Psoas muscle (tissue), 8 donors: ENCODE measurements around the gene ZFTA. TPM values are rescaled to one million over a fixed set of nuclear protein-coding genes. Genes with fewer than 3 reads are reported as not detected.

ENCODE experiments used
- ATAC-seq, 4 donors: fragments of 200-7000 bp; cut with Tn5 transposase; one replicate each; pipeline ENCODE4 v1.9.1; 2020; ENCODE audit warnings: moderate library complexity in 3 of 4, mild to moderate bottlenecking in 2 of 4
- DNase-seq, 2 donors: peaks; one replicate each; pipeline ENCODE4 v3.0.0-alpha.2; 2020
- H3K27ac ChIP-seq: fragments of 200-600 bp; one replicate; pipeline ENCODE4 v1.8.0; 2022
- H3K27me3 ChIP-seq, 3 donors: fragments of 200-600 bp in 1 of 3; one replicate each; pipeline versions ENCODE4 v1.6.1 to v1.8.0; 2013 to 2022; ENCODE audit warnings: low read length in 2 of 3, mild to moderate bottlenecking in 2 of 3, moderate library complexity in 1 of 3; ENCODE audit not compliant: insufficient read depth in 3 of 3
- H3K36me3 ChIP-seq, 2 donors: fragments of 200-600 bp in 1 of 2; one replicate each; pipeline versions ENCODE4 v1.6.1 to v1.8.0; 2013 to 2022; ENCODE audit warnings: low read depth in 1 of 2, mild to moderate bottlenecking in 1 of 2, moderate library complexity in 1 of 2; ENCODE audit not compliant: insufficient read depth in 1 of 2
- H3K4me1 ChIP-seq: fragments of 200-600 bp; one replicate; pipeline ENCODE4 v1.8.0; 2022
- H3K4me3 ChIP-seq: fragments of 200-600 bp; one replicate; pipeline ENCODE4 v1.8.0; 2022; ENCODE audit warnings: mild to moderate bottlenecking
- H3K9me3 ChIP-seq: fragments of 200-600 bp; one replicate; pipeline ENCODE4 v1.8.0; 2022
- WGBS, 3 donors: extraction: QIAGEN DNeasy Blood & Tissue Kit; methylation state at CpG; one replicate each; pipeline versions ENCODE4 v1.1.6 to v1.1.7; 2013; 5-methylcytosine and 5-hydroxymethylcytosine counted together
- intact Hi-C, 2 donors: fragments of 100-400 bp; cut with DNase I; formaldehyde crosslinking; loops; one replicate each; pipeline versions ENCODE4 v1.11.0 to v1.14.2; 2022
- polyA plus RNA-seq, 3 donors: library from polyadenylated mRNA; stranded (reverse); fragments of 200-250 nt; gene quantifications; one replicate each; pipeline ENCODE4 v1.2.3, GENCODE V29; 2013
- total RNA-seq, 4 donors: library from RNA; stranded (reverse); fragmentation: NEBNext Ultra II Directional in 2 of 4; extraction: Animal tissue kit (Norgen Biotek cat#: 25700) in 2 of 4; gene quantifications; one replicate each; pipeline versions ENCODE4 v1.2.1 to v1.2.4, GENCODE V29; 2021 to 2023
- TF ChIP-seq, protein P1 (sequence below): fragments of 200-600 bp; IDR thresholded peaks from one replicate; pipeline ENCODE4 v1.8.0; 2022; ENCODE audit warnings: antibody characterized with exemption
- donor health status: healthy with polysubstance abuse.
- donor health status: DM: no; HTN: no; CAD: no; lungs with moderate emphysema.
- donor health status: Bipolar disorder and iron deficiency.
- donor health status: healthy.
- donor health status: DM: yes; HTN: yes; CAD: no.
- donor health status: DM: no; HTN: no; CAD: no.
- donor health status: DM: no; HTN: no; CAD: no.
- donor health status: DM: yes; HTN: yes; CAD: no.

ZFTA gene
- total and polyA plus RNA-seq, 7 donors = 2.1 to 14.7 (median 7.5) TPM

DNA sequence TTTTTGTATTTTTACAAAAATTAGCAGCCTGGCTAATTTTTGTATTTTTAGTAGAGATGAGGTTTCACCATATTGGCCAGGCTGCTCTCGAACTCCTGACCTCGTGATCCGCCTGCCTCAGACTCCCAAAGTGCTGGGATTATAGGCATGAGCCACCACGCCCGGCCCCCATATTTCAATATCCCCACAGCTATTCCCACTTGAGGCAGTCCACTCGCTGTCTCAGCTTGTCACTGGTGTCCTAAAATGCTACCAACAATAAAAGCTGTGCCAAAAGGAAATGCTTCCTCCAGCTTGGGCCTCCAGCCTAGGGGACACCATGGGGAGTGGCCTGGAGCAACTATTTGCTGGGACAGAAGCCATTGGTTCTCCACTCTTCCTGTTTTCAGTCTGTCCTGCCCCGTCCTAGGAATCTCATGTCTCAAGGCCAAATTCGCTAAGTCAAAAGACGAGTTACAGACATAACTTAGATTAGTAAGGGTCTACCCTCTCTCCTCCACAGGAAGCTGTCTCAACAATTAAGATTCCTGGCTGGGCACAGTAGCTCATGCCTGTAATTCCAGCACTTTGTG is 37.4 kb upstream of the ZFTA start:
- intact Hi-C loops = no loop called here
- TF ChIP-seq, protein P1, sequence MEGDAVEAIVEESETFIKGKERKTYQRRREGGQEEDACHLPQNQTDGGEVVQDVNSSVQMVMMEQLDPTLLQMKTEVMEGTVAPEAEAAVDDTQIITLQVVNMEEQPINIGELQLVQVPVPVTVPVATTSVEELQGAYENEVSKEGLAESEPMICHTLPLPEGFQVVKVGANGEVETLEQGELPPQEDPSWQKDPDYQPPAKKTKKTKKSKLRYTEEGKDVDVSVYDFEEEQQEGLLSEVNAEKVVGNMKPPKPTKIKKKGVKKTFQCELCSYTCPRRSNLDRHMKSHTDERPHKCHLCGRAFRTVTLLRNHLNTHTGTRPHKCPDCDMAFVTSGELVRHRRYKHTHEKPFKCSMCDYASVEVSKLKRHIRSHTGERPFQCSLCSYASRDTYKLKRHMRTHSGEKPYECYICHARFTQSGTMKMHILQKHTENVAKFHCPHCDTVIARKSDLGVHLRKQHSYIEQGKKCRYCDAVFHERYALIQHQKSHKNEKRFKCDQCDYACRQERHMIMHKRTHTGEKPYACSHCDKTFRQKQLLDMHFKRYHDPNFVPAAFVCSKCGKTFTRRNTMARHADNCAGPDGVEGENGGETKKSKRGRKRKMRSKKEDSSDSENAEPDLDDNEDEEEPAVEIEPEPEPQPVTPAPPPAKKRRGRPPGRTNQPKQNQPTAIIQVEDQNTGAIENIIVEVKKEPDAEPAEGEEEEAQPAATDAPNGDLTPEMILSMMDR = no peak
- H3K27me3 ChIP-seq = no peaks in the 10 kb centered on the region
- H3K9me3 ChIP-seq = no peaks in the 10 kb centered on the region
- peaks cover 3% of the 10 kb centered on the region for H3K4me1 ChIP-seq
- DNase-seq (no peak), ATAC-seq (peak in 1 of 4 donors; percentile 53)
- no peak overlapping the region for H3K27ac ChIP-seq
- no peaks in the 10 kb centered on the region for H3K36me3 ChIP-seq
- WGBS, 3 donors = 58 to 66% (median 63%) methylated on average over 9 of the region's 9 CpGs
- H3K4me3 ChIP-seq = no peak overlapping the region

DNA sequence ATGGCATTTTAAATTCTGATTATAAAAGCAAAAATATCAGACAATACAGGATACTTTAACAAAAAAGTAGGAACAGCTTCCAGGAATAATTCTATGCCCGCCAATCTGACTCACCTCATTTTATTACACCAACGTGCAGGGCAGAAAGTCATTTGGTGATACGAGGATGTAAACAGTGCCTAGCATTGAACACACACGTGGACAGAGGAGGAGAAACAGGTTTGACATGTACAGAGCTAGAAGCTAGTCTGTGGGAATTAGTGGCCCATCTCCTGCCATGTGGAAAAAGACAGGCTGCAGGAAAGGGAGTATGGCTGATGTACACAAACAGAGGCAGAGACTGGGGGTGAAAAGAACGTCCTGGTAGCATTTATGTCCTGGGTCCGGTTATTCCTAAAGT is 35.7 kb upstream of the ZFTA start:
- DNase-seq (no peak), ATAC-seq (no peak)
- Histone ChIP-seq H3K9me3 (no peaks in the 10 kb centered on the region), H3K27me3 (no peaks in the 10 kb centered on the region), H3K4me1 (peaks cover 3% of the 10 kb centered on the region), H3K4me3 (no peak overlapping the region), H3K27ac (no peak overlapping the region), H3K36me3 (no peaks in the 10 kb centered on the region)
- intact Hi-C loops = no loop called here
- 78 to 83% (median 81%) methylated on average over 6 of the region's 6 CpGs for WGBS, 3 donors
- TF ChIP-seq, protein P1 = no peak

DNA sequence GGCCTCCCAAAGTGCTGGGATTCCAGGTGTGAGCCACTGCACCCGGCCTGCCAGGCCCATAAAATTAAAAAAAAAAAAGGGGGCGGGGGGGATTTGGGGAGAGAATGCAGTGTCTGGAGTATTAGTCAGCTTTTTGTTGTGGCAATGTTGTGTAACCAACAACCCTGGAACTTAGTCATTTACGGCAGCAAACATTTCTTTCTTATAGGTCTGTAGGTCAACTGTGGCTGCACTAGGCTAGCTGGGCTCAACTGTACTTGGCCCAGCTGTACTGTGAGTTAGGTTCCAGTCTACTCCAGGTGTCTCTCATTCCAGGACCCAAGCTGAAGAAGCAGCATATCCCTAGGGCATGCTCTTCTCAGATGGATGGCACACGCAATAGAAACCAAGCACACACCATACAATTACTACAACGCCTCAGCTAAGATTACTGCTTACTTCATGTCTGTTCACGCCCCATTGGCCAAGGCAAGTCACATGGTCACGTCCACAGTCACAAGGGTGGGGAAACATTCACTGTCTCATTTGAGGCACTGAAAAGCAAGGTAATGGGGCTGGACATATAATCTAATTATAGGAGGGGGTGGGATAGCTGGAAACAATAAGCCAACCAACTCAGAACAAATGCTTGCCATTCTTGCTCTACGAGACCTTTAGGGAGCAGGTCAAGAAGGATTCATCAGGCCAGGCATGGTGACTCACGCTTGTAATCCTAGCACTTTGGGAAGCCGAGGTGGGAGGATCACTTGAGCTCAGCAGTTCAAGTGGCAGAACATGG is 34.3 kb upstream of the ZFTA start:
- no peaks in the 10 kb centered on the region for H3K9me3 ChIP-seq
- ATAC-seq (peak; percentile 61 to 84 (median 74)), DNase-seq (no peak)
- H3K36me3 ChIP-seq = no peaks in the 10 kb centered on the region
- WGBS, 3 donors = 74 to 82% (median 80%) methylated on average over 10 of the region's 10 CpGs
- H3K4me1 ChIP-seq = peaks cover 3% of the 10 kb centered on the region
- H3K27me3 ChIP-seq = no peaks in the 10 kb centered on the region
- no peak overlapping the region for H3K27ac ChIP-seq
- H3K4me3 ChIP-seq = no peak overlapping the region
- intact Hi-C loops = no loop called here
- TF ChIP-seq, protein P1 = no peak

DNA sequence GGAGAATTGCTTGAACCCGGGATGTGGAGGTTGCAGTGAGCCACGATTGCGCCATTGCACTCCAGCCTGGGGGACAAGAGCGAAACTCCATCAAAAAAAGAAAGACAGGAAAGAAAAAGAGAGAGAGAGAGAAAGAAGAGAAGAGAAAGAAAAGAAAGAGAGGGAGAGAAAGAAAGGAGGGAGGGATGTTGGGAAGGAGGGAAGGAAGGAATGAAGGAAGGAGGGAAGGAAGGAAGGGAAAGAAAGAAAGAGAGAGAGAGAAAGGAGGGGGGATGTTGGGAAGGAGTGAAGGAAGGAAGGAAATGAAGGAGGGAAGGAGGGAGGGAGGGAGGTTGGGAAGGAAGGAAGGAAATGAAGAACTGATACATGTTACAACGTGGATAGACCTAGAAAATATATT is 32.3 kb upstream of the ZFTA start:
- ATAC-seq (no peak), DNase-seq (no peak)
- H3K36me3 ChIP-seq = no peaks in the 10 kb centered on the region
- no peak overlapping the region for H3K27ac ChIP-seq
- peaks cover 3% of the 10 kb centered on the region for H3K4me1 ChIP-seq
- TF ChIP-seq, protein P1 = no peak
- no peaks in the 10 kb centered on the region for H3K9me3 ChIP-seq
- WGBS, 3 donors = 91 to 94% (median 92%) methylated on average over 5 of the region's 5 CpGs
- no peaks in the 10 kb centered on the region for H3K27me3 ChIP-seq
- intact Hi-C loops = no loop called here
- no peak overlapping the region for H3K4me3 ChIP-seq
